EH (cell line): Measurements from ENCODE around the gene ARX.

Source experiments
- DNase-seq: peaks from one replicate; pipeline ENCODE4 v3.0.0-alpha.2; 2015; ENCODE audit warnings: low read depth

The ARX gene

DNA sequence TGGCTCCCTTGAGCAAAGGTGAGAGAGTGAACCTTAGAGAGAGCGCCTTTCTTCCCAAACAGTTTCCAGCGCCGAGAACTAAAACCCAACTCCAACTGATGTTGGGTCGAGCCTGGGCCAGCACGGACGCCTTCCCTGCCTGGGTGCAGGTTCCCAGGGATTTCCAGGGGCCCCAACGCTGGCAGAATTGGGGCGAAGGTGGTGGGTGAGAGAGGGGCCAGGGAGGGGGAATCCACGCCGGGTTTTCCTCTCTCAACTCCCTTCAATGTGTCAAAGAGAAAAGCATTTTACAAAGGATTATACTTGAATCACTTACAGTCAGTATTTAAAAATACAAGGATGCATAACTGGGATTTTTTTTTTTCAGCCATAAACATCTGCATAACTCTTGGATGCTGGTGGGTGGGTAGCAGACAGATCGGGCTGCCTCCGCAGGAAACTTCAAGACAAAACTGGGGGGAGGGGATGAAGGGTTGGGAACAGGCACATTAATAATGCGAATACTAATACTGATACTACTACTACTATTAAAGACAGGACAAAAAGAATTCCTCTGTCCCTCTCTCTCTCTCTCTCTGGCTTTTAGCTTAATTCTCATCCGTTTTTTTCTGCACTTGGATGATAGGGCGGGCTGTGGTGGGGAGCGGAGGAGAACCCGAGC is 1.3 kb upstream of the ARX start:
- no peak for DNase-seq

DNA sequence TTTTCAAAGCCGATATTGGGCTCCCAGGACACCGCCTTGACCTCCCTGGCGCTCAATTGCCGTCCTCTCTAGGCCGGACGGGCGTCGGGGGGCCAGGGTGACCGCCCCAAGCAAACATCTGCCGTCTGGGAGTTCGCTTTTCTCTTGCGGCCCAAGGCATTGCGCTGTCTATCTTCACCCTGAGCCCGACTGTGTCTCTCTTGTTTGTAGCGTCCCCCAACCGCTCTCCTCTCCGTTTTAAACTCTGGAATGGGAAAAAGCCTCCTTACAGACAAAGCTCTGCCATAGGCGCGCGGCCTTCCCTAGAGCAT is 551 bp upstream of the ARX start:
- DNase-seq, result no peak

DNA sequence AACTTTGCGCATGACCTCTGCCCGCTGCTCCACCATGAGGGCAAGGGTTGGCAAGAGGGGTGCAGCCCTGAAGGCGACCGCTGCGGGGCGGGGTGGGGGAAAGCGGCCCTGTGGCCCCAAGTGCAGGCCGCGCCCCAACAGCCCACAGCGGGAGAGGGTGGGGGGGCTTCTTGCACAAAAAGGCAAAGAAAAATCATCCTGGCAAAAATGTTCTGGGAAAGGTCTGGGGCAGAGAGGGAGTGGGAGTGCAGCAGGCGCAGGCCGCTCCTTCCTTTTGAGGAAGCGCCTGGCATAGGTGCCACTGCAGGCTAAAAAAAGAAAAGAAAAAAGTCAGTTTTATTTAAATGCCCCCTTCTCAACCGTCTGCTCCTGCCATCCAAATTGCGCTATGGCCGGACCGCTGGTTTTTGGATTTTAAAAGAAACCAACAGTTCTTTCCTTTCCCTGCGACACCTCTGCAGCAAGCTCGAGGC is 1.4 kb downstream of the ARX start:
- DNase-seq, result no peak

DNA sequence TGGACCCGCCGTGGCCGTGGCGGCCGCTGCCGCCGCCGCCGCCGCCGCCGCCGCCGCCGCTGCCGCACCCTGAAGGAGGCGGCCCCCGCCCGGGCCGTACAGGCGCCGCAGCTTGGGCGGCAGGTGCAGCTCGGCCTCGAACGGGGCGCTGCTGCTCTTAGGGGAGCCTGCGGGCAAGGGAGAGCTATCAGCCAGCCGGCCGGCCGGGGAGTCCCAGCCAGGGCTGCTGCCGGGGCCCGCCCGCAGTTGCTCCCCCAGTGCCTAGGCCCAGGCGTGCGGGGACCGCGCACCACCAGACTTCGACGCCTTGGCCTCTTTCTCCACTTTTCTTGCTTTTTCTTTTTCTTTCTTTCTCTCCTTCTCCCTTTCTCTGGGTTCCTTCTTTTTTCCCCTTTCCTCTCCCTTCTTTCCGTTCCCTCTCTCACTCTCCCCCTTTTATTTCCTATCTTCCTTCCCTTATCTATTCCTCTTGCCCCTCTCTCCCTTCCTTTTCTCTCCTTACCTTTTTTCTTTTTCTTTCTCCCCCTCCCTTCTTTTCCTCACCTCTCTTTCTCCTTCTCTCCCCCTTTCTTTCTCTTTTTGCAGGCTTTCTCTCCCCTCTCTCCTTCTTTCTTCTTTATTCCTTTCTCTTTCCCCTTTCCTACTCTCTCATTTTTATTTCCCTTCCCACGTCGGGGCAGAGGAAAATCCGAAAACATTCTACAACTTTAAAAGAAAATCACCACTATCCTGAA is 2.0 kb downstream of the ARX start:
- no peak for DNase-seq

DNA sequence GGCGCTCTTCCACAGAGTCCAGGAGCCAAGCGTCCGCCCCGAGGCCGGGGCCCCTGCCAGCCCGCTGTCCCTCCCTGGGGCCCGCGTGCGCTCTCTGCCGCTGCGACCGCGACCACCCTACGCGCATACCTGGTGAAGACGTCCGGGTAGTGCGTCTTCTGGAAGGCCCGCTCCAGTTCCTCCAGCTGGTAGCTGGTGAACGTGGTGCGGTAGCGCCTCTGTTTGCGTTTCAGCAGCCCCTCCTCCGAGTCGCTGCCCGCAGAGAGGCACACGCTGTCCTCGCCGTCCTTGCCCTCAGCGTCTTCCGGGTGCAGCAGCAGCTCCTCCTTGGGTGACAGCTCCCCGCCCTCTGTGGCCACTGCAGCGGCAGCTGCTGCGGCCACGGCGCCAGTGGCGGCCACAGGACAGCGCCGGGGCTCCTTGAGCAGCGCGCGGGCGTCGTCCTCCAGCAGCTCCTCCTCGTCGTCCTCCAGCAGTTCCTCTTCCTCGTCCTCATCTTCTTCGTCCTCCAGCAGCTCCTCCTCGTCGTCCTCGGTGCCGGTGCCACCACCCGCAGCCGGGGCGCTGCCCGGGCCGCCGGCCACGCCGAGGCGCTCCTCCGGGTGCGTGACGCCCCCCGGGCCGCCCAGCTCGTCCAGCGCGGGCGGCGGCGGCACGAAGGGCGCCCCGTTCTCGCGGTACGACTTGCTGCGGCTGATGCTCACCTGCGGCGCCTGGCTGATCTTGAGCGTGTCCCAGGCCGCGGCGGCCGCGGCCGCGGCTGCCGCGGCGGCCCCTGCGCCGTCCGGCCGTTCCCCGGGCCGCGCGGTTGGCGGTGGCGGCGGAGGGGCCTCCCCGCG is 2.8 kb downstream of the ARX start:
- no peak for DNase-seq

DNA sequence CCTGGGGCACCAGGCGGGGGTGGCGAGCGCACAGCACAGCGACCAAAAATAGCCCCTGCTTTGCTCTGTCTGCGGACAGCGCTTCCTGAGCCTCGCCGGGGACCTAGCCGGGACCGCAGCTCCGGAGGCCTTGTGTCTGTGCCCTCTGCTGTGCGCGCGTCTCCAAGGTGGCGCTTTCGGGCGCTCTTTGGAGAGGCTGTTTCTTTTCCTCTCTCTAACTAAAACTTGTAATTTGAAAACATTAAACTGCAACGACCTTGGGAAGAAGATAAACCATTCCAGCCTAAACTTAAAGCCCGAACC is 3.4 kb downstream of the ARX start:
- DNase-seq, result no peak

DNA sequence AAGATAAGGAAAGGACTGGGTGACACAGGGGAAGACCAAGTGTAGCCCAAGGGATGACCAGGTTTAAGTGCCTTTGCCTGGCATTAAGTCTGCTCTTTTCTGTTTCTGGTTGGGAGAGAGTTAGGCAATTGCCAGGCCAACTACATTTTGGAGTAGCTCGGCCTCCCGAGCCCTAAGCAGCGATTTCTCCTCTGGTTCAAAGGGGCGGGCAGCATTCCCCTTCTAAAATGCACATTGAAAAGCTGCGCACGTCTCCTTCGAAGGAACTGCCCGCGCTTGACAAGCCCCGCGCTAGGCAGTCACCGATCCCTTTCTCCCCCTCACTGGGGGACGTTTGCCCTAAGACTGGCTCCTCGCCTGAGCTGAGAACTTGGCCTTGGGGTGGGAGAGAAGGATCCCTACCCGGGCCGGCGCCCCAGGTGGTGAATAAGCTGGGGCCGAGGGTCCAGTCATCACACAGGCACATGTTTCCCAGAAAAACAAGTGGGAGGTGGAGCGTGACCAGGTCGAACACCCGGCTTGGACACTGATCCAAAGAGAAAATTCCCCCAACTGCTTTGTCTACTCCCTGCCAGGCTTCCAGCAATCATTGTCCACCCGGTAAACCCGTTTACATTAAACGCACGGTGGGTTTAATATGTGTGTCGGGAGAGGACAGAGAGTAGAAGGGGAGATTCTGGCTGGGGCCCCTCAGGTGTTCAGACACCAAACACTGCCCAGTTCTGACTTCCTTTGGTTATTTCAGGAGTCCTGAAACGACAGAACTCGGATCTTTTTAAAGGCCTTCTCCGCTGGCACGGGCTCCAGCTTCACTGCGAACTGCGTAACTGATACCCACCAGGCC is 4.0 kb downstream of the ARX start:
- no peak for DNase-seq

DNA sequence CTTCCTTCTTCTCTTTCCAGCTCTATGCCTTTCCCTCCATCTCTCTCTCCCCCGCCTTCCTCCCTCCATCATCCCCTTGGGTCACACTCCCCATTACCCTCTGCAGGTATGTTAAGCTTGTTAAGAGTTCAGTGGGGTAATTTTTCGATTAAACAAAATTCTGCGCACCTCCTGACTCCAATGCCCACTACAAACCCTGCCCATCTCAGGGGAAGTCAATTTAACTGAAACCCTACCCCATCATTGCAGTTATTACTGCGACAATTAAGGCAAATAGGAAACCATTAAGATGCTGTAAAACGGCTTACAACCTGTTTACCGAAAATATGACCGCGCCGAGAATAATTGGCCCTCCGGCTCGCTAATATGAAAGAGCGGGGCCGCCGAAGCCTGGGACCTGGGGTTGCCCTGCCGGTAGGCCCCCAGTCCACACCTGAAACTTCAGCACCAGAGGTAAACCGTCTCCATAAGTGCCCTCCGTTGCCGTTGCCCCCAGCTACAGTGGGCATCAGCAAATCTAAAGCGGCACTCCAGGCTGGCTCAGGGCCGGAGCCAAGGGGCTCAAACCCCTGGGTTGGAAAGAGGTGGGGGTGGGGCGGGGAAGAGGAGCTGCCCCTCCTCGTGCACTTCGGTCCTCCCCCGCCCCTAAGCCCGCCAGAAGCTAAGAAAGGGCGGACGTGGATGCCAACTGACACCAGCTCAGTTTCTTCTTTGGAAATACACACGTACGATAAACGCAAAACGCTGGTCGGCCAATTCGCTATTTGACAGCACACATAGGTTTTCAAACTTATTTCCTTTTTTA is 4.8 kb downstream of the ARX start:
- DNase-seq, result no peak

DNA sequence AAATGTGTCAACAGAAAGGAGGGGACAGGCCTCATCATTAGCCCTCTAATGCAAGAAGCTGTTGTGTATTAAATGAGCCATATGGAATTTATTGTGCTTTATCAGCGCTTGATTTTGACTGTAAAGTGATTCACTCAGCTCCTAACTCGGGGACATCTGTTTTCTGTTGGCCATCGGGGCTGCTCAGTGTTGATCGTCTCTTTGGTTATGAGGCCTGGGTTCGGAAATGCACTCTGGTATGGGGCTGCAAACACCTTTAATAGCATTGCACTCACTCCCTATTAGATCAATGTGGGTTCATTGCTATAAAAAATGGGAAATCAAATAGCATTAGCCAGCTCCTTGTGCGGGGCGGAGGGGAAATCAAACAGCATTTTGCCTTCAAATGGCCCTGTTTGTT is 6.4 kb downstream of the ARX start:
- DNase-seq, result no peak

DNA sequence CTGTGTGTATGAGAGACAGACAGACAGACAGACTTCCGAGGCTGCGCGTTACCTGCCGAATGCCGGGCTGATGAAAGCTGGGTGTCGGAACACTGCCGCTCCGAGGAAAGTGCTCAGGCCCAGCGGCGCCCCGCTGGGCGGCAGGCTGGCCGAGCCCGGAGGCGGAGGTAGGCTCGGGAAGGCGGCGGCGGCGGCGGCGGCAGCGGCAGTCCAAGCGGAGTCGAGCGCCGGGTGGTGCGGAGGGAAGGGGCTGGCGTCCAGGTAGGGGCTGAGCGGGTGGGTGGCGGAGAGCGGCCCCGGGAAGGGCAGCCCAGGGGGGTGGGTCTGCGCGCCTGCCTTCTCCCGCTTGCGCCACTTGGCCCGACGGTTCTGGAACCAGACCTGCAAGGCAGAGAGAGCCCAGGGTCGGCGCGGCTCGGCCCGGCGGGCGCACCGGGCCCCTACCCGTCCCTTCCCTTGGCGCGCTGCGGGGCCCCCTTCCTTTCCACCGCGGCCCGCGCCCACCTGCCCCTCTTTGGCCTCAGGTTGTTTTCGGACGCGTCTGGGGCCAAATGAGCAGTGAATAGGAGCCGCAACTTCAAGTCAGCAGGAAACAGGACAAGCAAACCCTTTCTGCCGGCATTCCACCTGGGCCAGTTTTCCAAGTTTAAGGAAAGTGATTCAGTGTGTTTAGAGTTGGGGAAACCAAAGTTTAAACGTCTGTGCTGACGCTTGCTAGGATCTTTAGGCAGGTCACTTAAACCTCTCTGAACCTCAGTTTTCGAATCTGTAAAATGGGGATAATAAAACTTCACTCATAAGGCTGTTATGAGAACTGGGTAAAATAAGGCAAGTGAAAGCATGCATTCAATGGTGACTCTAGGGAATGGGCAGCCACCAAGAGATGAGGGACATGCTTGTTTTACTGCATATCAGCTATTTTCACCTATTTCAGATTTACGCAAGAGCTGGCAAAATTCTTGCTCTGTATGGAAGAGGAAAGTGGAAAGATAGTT is 8.4 kb downstream of the ARX start:
- no peak for DNase-seq

DNA sequence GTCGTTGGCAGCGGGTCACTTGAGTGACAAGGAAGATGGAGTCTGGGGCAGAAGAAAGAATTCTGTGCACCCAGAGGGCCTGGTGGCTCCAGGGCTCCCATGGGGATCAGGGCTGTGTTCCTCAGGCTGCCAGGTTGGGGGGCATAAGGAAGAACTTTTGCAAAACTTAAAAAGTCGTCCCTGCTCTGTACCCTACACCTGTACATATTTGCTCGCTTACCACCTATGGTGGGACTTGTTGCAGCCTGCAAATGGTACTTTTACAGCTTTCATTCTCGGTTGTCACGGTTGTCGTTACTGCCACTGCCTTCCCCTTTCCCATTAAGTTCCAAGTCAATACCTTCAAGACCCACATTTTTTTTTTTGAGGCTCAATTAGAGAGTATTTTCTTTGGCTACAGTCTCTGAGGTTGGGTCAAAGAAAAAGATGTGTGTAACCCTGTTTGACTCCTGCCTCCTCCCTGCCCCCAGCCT is 9.1 kb downstream of the ARX start:
- no peak for DNase-seq

DNA sequence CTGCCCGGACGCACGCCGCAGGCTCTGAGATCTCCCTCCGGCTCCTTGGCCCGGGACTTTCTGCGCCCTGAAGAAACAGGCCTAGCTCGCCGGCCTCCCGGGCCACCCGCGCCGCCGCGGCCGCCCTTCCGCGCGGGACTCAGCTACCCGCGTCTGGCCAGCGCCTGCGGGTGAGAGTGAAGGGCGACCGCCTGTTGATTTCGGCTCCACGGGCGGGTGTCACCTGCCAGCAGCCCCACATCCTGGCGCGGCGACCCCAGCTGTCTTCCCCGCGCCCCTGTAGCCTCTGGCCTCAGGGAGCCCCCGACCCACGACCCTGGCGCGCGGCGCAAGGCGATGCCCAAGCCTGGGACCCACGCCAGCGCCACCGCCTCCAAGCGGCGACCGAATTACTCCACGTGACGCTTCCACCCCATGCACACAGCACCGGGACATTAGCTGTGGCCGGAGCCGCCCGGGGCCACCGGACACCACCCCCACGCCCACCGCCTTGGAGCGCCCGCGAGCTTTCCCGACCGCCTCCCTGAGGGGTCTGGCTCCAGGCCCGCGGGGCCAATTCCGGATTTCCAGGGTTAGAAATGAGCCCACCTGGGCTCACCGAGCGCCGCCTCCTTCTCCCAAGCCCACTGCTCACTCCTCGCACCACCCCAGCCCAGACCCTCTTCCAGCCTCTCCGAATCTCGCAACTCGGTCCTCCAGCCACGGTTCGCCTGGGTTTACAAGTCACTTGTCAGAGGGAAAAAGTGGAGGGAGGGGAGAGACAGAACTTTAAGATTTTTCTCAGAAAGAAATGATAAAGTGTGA is 10.2 kb downstream of the ARX start:
- DNase-seq, result no peak

DNA sequence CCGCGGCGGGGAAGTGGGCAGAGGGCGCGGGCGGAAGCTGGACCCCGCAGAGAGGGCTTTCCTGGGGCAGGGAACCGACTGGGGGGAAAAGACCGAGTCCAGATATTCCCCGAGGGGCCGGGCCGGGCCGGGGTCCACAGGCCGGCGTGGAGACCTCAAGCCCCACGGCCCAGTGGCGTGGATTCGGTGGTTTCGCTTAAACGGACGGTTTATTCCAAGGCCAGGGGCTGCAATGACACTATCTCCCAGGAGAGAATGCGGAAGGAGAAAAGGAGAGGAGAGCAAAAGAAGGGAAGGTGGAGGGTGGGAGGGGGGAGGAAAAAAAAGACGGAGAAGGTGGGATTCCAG is 10.8 kb downstream of the ARX start:
- DNase-seq, result no peak

DNA sequence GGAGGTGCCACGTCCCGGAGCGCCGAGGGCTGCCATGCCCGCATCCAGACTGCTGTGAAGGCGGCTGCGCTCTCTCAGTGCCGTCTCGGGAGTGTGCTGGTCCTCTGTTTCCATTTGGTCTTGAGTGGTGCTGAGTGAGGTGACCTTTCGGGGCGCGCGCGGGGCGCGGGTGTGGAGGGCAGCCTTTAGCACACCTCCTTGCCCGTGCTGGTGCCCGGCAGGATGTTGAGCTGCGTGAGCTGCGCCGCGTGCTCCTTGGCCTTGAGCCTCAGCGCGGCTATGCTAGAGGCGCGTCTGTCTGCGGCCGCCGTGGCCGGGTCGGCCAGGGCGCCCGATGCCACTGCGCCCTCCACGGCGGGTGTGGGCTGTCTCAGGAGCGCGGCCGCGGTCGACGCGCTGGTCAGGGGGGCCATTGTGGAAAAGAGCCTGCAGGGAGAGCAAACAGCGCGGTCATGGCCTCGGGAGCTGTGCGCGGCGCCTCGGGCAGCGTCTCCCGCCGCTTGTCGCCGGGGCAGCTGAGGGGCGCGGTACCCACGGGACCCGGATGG is 11.2 kb downstream of the ARX start:
- DNase-seq, result no peak

DNA sequence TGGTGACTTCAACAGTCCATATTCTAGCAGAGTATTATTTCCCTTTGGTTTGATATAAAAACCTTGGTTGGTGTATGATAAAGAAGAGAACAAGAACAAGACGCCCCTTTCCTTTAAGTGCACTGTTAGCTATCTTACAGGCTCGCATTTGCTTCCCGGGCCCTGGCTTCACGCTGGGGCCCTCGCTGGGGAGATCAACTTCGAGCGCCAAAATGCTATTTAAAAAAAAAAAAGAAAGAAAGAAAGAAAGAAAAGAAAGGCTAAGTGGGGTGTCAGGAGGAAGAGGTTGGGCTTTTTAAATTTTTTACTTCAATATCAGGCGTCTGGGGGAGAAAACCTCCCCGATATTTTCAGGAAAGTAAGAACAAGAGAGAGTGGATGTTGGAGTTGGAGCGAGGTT is 11.7 kb downstream of the ARX start:
- no peak for DNase-seq

DNA sequence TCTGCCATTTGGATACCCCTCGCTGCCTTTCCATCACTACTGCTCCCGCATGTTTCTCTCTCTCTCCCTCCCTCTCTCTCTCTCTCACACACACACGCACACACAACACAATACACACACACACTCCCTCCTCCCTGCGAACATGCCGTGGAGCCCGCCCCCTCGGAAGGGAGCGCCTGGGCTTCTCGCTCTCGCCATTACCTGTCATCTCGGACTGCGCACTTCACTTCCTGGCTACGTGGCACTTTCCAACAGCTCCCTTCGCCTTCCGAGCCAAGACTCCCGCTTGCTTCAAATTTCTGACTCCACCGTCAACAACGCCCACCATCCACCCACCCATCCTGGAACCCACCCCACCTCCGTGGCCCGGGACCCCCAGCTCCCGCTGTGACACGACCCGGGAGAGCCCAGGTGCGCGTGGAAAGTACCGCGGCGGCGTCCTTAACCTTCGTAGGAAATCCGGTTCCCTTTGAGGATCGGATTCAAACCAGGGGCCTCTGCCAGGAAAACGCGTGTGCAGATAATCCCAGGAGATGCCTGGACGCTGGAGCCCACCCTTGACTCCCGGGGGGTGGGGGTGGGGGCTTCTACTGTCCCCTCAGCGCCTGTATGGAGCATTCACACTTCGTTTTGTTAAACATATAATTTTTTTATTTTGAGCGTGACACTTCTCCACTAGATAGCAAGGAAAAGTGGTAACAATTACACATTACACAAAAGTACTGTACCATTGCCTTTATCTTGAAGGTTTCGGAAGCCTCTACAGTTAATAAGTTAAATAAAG is 12.5 kb downstream of the ARX start:
- DNase-seq, result no peak

DNA sequence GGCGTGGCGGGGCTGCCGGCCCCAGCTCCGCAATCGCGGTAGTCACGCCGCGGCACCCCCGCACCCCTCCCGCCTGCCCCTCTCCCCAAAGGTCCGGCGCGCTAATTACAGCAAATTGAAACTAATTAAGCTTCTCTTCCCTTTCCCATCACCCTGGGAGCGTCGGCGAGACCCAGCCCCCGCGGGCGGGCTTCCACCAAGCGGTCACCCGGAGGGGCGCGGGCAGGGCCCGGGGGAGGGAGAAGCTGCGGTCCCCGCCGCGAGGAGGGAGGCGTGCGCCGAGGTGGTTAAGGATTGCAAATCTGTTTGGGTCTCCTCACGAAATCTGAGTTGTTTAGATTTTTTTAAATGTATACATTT is 13.1 kb downstream of the ARX start:
- DNase-seq, result no peak
